Peyer's patch (tissue), 4 donors: ENCODE measurements around the gene ELOVL6.

ENCODE experiments used
- CTCF ChIP-seq, 6 experiments: fragments of 450-650 bp in 4 of 6; fragments of 200-600 bp in 2 of 6; sonication (generic) in 1 of 6; IDR thresholded peaks; one replicate each; pipeline ENCODE4 v1.5.1; 2017 to 2019; ENCODE audit warnings: antibody characterized with exemption in 6 of 6, mild to moderate bottlenecking in 3 of 6, moderate library complexity in 1 of 6
- POLR2A ChIP-seq, 2 donors: fragments of 450-650 bp; IDR thresholded peaks; one replicate each; pipeline ENCODE4 v1.5.1; 2017; ENCODE audit warnings: antibody characterized with exemption in 2 of 2, mild to moderate bottlenecking in 2 of 2, moderate library complexity in 2 of 2

GRCh38 chr4:110211770-110212061 is 13.3 kb upstream of the ELOVL6 start:
- TF ChIP-seq CTCF (IDR thresholded peaks at IDR 0.05) (no peak), POLR2A (IDR thresholded peaks at IDR 0.05) (no peak)
